IMR-90 (cell line): Measurements from ENCODE around the gene POLR1A. TPM values are rescaled to one million over a fixed set of nuclear protein-coding genes. Genes with fewer than 3 reads are reported as not detected.

Source experiments
- ATAC-seq: fragments of 200-7000 bp; cut with Tn5 transposase; 2 replicates; pipeline ENCODE4 v1.9.1; 2020; ENCODE audit warnings: low read depth, mild to moderate bottlenecking, moderate library complexity
- BruUV-seq: library from RNA; stranded (reverse); fragments of 400-500 nt; replicated peaks from 2 replicates; lab custom pipeline; 2021; lab: Mats Ljungman, UMichigan
- CTCF ChIA-PET: fragments of 300-600 bp; formaldehyde crosslinking; extraction: SDS; loops from one replicate; lab custom pipeline; 2021; ENCODE audit warnings: antibody characterized with exemption; lab: Yijun Ruan, JAX
- POLR2A ChIA-PET: fragments of 300-600 bp; sonication (Branson Sonifier 250); formaldehyde crosslinking; loops from one replicate; lab custom pipeline; 2022; ENCODE audit warnings: antibody characterized with exemption; ENCODE audit not compliant: unreplicated experiment; lab: Charles Lee
- DNase-seq: peaks from one replicate; pipeline ENCODE4 v3.0.0; 2013
- H2AFZ ChIP-seq: replicated peaks from 2 replicates; pipeline ENCODE3; 2013; ENCODE audit warnings: low read length, mild to moderate bottlenecking; ENCODE audit not compliant: poor library complexity
- H2AK5ac ChIP-seq: 2 replicates; pipeline ENCODE4 v1.6.1; 2013; ENCODE audit warnings: low read depth, low read length, inconsistent platforms
- H2AK9ac ChIP-seq: replicated peaks from 2 replicates; pipeline ENCODE3; 2013; ENCODE audit warnings: mild to moderate bottlenecking, low read depth, low read length, moderate library complexity; ENCODE audit not compliant: poor library complexity
- H2BK120ac ChIP-seq: 2 replicates; pipeline ENCODE4 v1.6.1; 2013; ENCODE audit warnings: low read depth, low read length, inconsistent platforms
- H2BK15ac ChIP-seq: 3 replicates; pipeline ENCODE4 v1.6.1; 2013; ENCODE audit warnings: low read depth, low read length, inconsistent platforms
- H2BK20ac ChIP-seq: 2 replicates; pipeline ENCODE4 v1.6.1; 2013; ENCODE audit warnings: low read depth, mild to moderate bottlenecking, inconsistent platforms, low read length, moderate library complexity
- H2BK5ac ChIP-seq: 2 replicates; pipeline ENCODE4 v1.6.1; 2013; ENCODE audit warnings: mild to moderate bottlenecking, low read depth, low read length, inconsistent platforms; ENCODE audit not compliant: poor library complexity, severe bottlenecking
- H3K14ac ChIP-seq: replicated peaks from 2 replicates; pipeline ENCODE4 v1.6.1; 2013; ENCODE audit warnings: low read depth, low read length, inconsistent platforms
- H3K18ac ChIP-seq: 2 replicates; pipeline ENCODE4 v1.6.1; 2013; ENCODE audit warnings: low read depth, low read length, control low read depth
- H3K23ac ChIP-seq: 2 replicates; pipeline ENCODE4 v1.6.1; 2013; ENCODE audit warnings: low read depth, low read length, inconsistent platforms
- H3K27ac ChIP-seq: 2 replicates; pipeline ENCODE4 v1.5.1; 2013; ENCODE audit warnings: mild to moderate bottlenecking, control low read depth, low read length; ENCODE audit not compliant: insufficient read depth
- H3K27me3 ChIP-seq: 2 replicates; pipeline ENCODE4 v1.6.1; 2013; ENCODE audit warnings: low read length; ENCODE audit not compliant: control insufficient read depth, insufficient read depth
- H3K36me3 ChIP-seq: 2 replicates; pipeline ENCODE4 v1.6.1; 2013; ENCODE audit warnings: low read length, mixed read lengths; ENCODE audit not compliant: control insufficient read depth, insufficient read depth
- H3K4ac ChIP-seq: 2 replicates; pipeline ENCODE4 v1.6.1; 2013; ENCODE audit warnings: low read depth, low read length, inconsistent platforms
- H3K4me1 ChIP-seq: 2 replicates; pipeline ENCODE4 v1.6.1; 2013; ENCODE audit warnings: low read length, mixed read lengths; ENCODE audit not compliant: control insufficient read depth, insufficient read depth
- H3K4me2 ChIP-seq: 2 replicates; pipeline ENCODE4 v1.6.1; 2013; ENCODE audit warnings: low read depth, mild to moderate bottlenecking, control low read depth, low read length, moderate library complexity
- H3K4me3 ChIP-seq: 2 replicates; pipeline ENCODE4 v1.5.1; 2013; ENCODE audit warnings: low read depth, mild to moderate bottlenecking, control low read depth, low read length, moderate library complexity; ENCODE audit not compliant: insufficient read depth
- H3K56ac ChIP-seq: 2 replicates; pipeline ENCODE4 v1.6.1; 2013; ENCODE audit warnings: low read length, inconsistent platforms; ENCODE audit not compliant: insufficient read depth; ENCODE audit errors: extremely low read depth
- H3K79me1 ChIP-seq, 2 experiments: 2 replicates each; pipeline ENCODE4 v1.6.1; 2013; ENCODE audit warnings: low read length in 2 of 2, inconsistent platforms in 1 of 2, low read depth in 1 of 2
- H3K9ac ChIP-seq: 2 replicates; pipeline ENCODE4 v1.6.1; 2013; ENCODE audit warnings: low read depth, low read length, control low read depth
- H3K9me1 ChIP-seq: 2 replicates; pipeline ENCODE4 v1.6.1; 2013; ENCODE audit warnings: low read length, inconsistent platforms; ENCODE audit not compliant: insufficient read depth
- H3K9me3 ChIP-seq: 2 replicates; pipeline ENCODE4 v1.6.1; 2013; ENCODE audit warnings: low read length; ENCODE audit not compliant: control insufficient read depth, insufficient read depth
- H4K20me1 ChIP-seq: 2 replicates; pipeline ENCODE4 v1.6.1; 2013; ENCODE audit warnings: low read length, inconsistent platforms; ENCODE audit not compliant: insufficient read depth
- H4K5ac ChIP-seq: 2 replicates; pipeline ENCODE4 v1.6.1; 2013; ENCODE audit warnings: mild to moderate bottlenecking, low read depth, low read length, control low read depth
- H4K8ac ChIP-seq, 2 experiments: 2 replicates each; pipeline ENCODE4 v1.6.1; 2013; ENCODE audit warnings: low read depth in 2 of 2, low read length in 2 of 2, control low read depth in 1 of 2, inconsistent platforms in 1 of 2
- H4K91ac ChIP-seq: 2 replicates; pipeline ENCODE4 v1.6.1; 2013; ENCODE audit warnings: low read depth, low read length, inconsistent platforms; ENCODE audit not compliant: insufficient read depth
- BHLHE40 ChIP-seq: fragments of 150-350 bp; IDR thresholded peaks from 2 replicates; pipeline ENCODE4 v1.6.1; 2016; ENCODE audit warnings: mild to moderate bottlenecking, low read depth, low read length
- CEBPB ChIP-seq: IDR thresholded peaks from 2 replicates; pipeline ENCODE4 v1.6.1; 2012; ENCODE audit warnings: low read depth, low read length, improper control_type of control experiment
- CHD1 ChIP-seq: IDR thresholded peaks from 2 replicates; pipeline ENCODE4 v1.6.1; 2012; ENCODE audit warnings: low read depth, low read length, improper control_type of control experiment
- CTCF ChIP-seq: conservative IDR thresholded peaks from 2 replicates; pipeline ENCODE4 v1.5.1; 2012; ENCODE audit warnings: mild to moderate bottlenecking, low read depth, low read length, improper control_type of control experiment
- ELK1 ChIP-seq: fragments of 150-350 bp; IDR thresholded peaks from 2 replicates; pipeline ENCODE4 v1.6.1; 2016; ENCODE audit warnings: low read depth, mild to moderate bottlenecking, low read length, moderate library complexity, borderline replicate concordance
- FOS ChIP-seq: fragments of 150-350 bp; IDR thresholded peaks from 2 replicates; pipeline ENCODE4 v1.6.1; 2016; ENCODE audit warnings: low read depth, low read length
- MAFK ChIP-seq: IDR thresholded peaks from 2 replicates; pipeline ENCODE4 v1.6.1; 2012; ENCODE audit warnings: low read depth, low read length, improper control_type of control experiment
- MAZ ChIP-seq: IDR thresholded peaks from 2 replicates; pipeline ENCODE4 v1.6.1; 2012; ENCODE audit warnings: low read depth, mild to moderate bottlenecking, low read length, improper control_type of control experiment, moderate library complexity, borderline replicate concordance
- MXI1 ChIP-seq: IDR thresholded peaks from 2 replicates; pipeline ENCODE4 v1.6.1; 2012; ENCODE audit warnings: low read depth, mild to moderate bottlenecking, low read length, moderate library complexity, borderline replicate concordance
- NFE2L2 ChIP-seq: fragments of 150-350 bp; IDR thresholded peaks from 2 replicates; pipeline ENCODE4 v1.6.1; 2016; ENCODE audit warnings: low read depth, mild to moderate bottlenecking, low read length
- POLR2A ChIP-seq: IDR thresholded peaks from 2 replicates; pipeline ENCODE4 v1.6.1; 2012; ENCODE audit warnings: mild to moderate bottlenecking, low read depth, low read length
- RAD21 ChIP-seq: IDR thresholded peaks from 2 replicates; pipeline ENCODE4 v1.6.1; 2012; ENCODE audit warnings: low read length, improper control_type of control experiment
- RCOR1 ChIP-seq: IDR thresholded peaks from 2 replicates; pipeline ENCODE4 v1.6.1; 2012; ENCODE audit warnings: mild to moderate bottlenecking, low read length, improper control_type of control experiment; ENCODE audit not compliant: insufficient replicate concordance
- RFX5 ChIP-seq: IDR thresholded peaks from 2 replicates; pipeline ENCODE4 v1.8.0; 2012; ENCODE audit warnings: low read depth, mild to moderate bottlenecking, low read length, moderate library complexity
- SMC3 ChIP-seq: fragments of 150-350 bp; IDR thresholded peaks from 2 replicates; pipeline ENCODE4 v1.6.1; 2016; ENCODE audit warnings: low read depth, mild to moderate bottlenecking, antibody characterized with exemption, low read length, moderate library complexity
- USF2 ChIP-seq: fragments of 150-350 bp; IDR thresholded peaks from 2 replicates; pipeline ENCODE4 v1.6.1; 2017; ENCODE audit warnings: mild to moderate bottlenecking, antibody characterized with exemption, low read length, low read depth
- WGBS, 2 experiments: methylation state at CpG; one replicate each; pipeline versions ENCODE4 v1.1.5 to v1.1.7; 2013; ENCODE audit warnings: missing lambda C conversion rate in 2 of 2; ENCODE audit not compliant: insufficient read length in 1 of 2; ENCODE audit errors: extremely low coverage in 2 of 2; 5-methylcytosine and 5-hydroxymethylcytosine counted together
- dilution Hi-C: fragments of 300-500 bp; cut with HindIII; formaldehyde crosslinking; loops from one replicate; pipeline ENCODE4 v1.14.3; 2018; ENCODE audit warnings: low sequenced_read_pairs; ENCODE audit not compliant: unreplicated experiment
- in situ Hi-C: fragments of 300-500 bp; cut with MboI; formaldehyde crosslinking; loops from 3 replicates; pipeline ENCODE4 v1.14.3; 2019; ENCODE audit warnings: low sequenced_read_pairs, inconsistent platforms, mixed read lengths
- intact Hi-C: fragments of 100-400 bp; cut with micrococcal nuclease; formaldehyde crosslinking; loops from 2 replicates; pipeline ENCODE4 v1.10.0; 2022
- polyA plus RNA-seq, 3 experiments: library from polyadenylated mRNA; depleted of rRNA; stranded (reverse); fragments of >200 nt; gene quantifications; 2 replicates each; pipeline ENCODE4 v1.2.3, GENCODE V29; 2012; ENCODE audit warnings: low replicate concordance in 1 of 3
- total RNA-seq: library from RNA; depleted of rRNA; stranded (reverse); fragments of >200 nt; gene quantifications from 2 replicates; pipeline ENCODE4 v1.2.3, GENCODE V29; 2012

Gene POLR1A
- total and polyA plus RNA-seq, 2 of the 4 experiments (the other 2 are of a cell fraction) = 7.6 to 27.4 TPM

- ATAC-seq = no peak
- Histone ChIP-seq H2BK15ac (no peak overlapping the region), H2AK5ac (no peak overlapping the region), H3K56ac (no peak overlapping the region), H3K27ac (no peak overlapping the region), H3K14ac (no peak overlapping the region), H4K8ac (no peak overlapping the region), H3K9me3 (no peaks in the 10 kb centered on the region), H2BK20ac (no peak overlapping the region), H3K18ac (no peak overlapping the region), H3K9ac (no peak overlapping the region), H2BK5ac (no peak overlapping the region), H3K79me1 (peaks cover 2 to 3% of the 10 kb centered on the region in 2 experiments; a peak in 1 of 4 replicates), H2AK9ac (no peak overlapping the region), H2AFZ (no peak overlapping the region), H4K91ac (no peak overlapping the region), H3K23ac (no peak overlapping the region), H3K36me3 (peaks cover 56% of the 10 kb centered on the region), H3K4me3 (no peak overlapping the region), H4K20me1 (no peaks in the 10 kb centered on the region), H3K4me1 (peaks cover 8% of the 10 kb centered on the region), H3K27me3 (no peaks in the 10 kb centered on the region), H4K5ac (no peak overlapping the region), H3K9me1 (peaks cover 8% of the 10 kb centered on the region; the same call in 1 of the 2 replicates), H2BK120ac (no peak overlapping the region), H3K4me2 (no peak overlapping the region), H3K4ac (no peak overlapping the region)
- intact Hi-C loops (no loop called here), in situ Hi-C loops (no loop called here), dilution Hi-C loops (no loop called here)
- ChIA-PET POLR2A (no interaction called here), CTCF (interaction anchor here (0.9 kb wide), 1 partner anchor 161 kb away, joined by 3 read pairs; the partner anchor contains the start of gene ST3GAL5)
- TF ChIP-seq BHLHE40 (no peak), MXI1 (no peak), RFX5 (no peak), CEBPB (no peak), USF2 (no peak), SMC3 (no peak), CTCF (no peak), ELK1 (no peak), CHD1 (no peak), FOS (no peak), RAD21 (no peak), POLR2A (no peak), MAZ (no peak), NFE2L2 (no peak), RCOR1 (no peak), MAFK (no peak)
- BruUV-seq = no TSS peak
- DNase-seq = no peak
- WGBS, 2 experiments = 100% methylated on average over 3 of the region's 5 CpGs; no CpG with 5 or more reads in 1 of the 2 experiments
These were observed 55.4 kb downstream of the POLR1A start for GRCh38 chr2:86050301-86050700.
